HT1080 (cell line): Measurements from ENCODE around the gene RPS3. TPM values are rescaled to one million over a fixed set of nuclear protein-coding genes. Genes with fewer than 3 reads are reported as not detected.

ENCODE experiments used
- DNase-seq: peaks from one replicate; pipeline ENCODE4 v3.0.0-alpha.2; 2015; ENCODE audit warnings: low read depth
- total RNA-seq: library from RNA; depleted of rRNA; stranded (reverse); fragments of >200 nt; shearing (Covaris generic); gene quantifications from 2 replicates; pipeline ENCODE4 v1.2.3, GENCODE V29; 2014

The RPS3 gene
- total RNA-seq, 1 experiment from 2014 or later, result 2,311 TPM

DNA sequence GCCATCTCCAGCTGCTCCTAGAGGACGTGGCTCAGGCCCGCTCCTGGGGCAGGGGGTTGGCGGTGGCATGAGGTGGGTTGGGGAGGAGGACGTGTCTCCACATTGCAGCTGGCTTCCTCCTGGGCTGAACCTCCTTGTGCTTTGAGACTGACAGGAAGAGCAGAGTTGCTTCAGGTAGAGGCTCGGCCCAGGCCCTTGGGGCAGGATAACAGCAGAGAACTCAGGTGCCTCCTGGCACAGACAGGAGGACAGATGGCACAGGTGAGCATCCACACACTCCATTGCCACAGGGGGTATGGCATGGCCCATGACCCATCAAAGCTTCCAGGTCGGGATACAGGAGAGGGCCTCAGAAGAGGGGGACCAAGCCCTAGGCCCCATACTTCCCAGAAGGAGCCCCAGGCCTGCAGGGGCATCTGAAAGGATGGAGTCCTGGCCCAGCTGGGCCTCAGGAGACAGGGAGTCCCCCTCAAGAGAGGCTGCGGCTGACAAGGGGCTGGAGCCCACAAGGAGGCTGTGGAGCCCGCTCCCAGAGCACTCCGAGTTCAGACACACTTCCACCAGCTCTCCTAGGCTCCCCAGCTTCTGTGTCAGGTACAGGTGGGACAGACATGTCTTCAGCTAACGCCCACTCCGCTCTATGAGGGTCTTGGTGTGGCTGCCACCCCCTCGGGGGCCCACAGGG, 35.7 kb downstream of the RPS3 start:
- no peak for DNase-seq

DNA sequence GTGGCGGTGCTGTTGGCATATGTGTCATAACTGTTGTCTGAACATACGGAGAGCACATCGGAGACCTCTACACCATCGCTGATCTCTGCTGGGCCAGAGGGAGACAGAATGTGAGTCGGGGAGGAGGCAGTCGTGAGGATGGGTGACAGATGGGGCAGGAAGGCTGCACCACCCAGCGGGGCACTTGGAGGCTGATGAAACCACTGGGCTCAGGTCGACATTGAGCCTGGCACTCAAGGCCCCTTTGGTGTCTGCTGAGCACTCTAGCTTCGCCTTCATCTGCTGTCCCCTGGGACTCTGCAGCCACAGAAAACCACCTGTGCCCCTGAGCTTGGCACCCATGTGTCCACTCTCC, 36.2 kb downstream of the RPS3 start:
- no peak for DNase-seq

DNA sequence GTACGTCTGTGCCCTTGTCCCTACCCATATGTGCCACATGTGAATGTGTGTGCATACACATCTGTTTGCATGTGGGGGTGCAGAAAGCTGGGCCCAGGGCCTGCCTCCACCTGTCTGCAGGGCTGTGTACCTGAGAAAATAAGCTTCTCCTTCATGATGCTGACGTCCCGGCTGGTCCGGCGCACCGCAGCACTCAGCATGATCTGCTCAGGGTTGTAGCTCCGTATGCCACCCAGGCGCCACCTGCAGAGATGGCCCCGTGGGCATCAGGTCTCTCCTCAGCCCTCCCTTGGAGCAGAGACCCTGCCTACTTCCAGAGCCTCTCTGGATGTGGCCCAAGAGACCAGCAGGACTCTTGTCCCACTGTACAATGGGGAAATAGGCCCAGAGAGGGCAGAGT, 37.5 kb downstream of the RPS3 start:
- no peak for DNase-seq

DNA sequence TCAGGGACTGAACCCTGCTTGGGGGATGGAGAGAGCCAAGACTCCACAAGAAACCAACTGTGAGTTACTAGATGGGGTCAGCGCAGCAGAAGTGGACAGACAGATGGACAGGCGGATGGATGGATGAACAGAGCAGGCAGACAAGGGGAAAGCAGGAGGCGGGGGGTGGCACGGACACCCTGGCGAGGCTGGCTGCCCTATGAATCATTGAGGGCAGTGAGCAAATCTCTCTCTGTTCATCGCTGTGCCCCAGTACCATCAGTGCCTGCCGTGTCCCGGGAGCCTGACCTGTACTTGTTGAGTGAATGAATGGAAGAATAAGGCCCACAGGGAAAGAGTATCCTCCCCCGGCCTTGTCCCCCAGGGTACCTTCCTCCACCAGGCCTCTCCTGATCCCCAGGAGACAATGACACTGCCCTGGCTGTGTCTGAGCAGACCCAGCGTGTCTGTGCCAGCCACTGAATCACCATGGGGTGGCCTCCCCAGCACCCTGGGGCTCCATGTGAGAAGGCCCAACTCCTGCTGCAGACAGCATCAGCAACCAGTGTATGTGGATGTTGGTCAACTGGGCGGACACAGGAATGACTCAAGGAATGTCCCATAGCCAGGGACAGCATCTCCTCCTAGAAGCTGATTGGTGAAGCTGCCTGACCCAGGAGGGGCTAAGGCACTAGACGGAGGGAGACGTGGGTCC, 38.8 kb downstream of the RPS3 start:
- no peak for DNase-seq

DNA sequence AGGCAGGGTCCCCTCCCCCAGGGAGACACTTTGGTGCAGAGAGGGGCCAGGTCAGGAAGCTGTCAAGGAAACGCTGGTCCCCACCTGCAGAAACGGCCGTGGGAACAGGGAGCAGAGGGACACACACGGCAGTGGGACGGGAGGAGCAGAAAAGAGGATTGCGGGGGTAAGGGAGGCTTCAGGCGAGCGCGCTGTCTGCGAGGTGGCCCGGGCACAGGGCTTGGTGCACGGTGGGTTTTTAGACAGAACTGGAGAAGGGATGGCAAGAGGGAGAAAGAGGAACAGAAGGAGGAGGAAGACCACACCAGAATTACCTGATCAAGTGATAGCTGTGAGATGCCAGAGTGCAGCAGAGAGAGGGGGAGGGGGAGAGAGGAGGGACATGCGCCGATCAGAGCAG, 39.7 kb downstream of the RPS3 start:
- no peak for DNase-seq

DNA sequence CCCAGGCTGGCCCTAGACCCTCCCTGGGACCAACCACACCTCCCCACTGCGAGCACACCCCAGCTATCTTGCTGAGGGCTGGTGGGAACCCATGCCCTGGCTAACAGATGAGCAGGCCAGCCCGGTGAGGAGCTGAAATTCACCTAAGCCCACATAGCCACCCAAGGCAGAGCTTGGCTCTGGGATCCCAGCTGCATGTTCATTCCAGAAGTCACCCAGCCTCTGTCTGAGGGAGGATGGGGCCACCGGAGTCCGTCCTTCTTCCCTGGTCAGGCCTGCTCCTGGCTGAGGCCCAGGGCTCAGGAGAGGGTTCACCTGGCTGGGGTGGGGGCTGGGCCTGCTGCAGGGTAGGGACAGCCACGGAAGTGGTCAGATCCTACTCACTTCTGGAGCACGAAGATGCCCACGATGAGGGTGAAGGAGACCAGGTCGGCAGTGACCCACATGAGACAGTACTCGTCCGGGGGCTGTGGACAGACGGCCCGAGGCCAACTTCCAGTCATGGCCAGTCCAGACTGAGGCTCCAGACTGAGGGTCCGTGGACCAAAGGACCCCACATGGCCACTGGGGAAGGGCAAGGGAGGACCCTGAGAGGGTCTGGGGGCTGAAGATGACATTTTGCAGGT, 40.3 kb downstream of the RPS3 start:
- no peak for DNase-seq

DNA sequence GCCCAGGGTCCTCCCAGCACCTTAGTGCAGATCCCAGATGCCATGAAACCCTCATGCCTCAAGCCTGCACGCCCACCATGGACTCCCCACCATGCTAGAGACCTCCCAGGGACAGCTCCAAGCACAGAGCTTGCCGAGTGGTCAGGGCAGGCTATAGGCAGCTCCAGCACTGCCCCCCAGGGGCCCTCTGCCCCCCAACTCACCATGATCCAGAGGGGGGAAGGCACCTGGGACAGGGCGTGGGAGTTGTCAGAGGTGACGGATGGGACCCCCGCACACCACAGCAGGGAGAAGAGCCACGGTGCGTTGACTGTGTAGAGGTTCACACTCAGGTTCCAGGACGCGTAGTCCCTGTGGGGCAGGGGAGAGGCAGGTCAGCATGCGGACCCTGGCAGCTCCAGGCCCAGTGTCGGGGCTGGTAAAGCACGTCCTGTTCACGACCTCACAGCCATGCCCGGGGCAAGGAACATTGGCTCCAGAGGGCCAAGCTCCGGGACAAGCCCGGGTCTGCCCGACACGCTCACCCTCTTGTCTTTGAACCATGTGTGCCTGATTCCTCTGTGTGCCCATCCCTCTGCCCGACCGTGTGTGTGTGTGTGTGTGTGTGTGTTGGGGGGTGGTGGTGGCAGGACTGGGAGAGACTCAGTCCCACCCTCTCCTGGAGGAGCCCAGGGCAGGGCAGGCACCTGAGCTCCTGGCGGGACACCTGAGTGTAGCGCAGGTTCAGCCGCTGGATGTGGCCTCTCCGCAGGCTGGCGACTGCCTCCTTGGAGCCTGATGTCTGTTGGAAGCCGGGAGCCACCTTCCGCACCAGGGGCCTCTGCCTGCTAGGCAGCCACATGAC, 41.9 kb downstream of the RPS3 start:
- no peak for DNase-seq

DNA sequence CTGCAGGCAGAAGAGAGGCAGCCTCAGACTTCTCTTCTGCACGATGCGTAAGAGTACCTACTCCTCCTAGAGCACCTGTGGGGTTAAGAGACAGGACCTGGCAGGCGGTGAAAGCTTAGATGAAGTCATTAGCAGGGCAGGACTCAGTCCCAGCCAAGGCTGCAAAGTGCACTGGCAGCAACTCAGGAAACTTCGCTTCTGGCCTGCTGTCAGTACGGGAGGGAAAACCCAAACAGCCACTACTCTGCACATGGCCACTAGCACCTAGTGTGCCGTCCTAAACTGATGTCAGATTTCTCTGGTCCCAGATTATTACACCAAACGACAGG, 42.5 kb downstream of the RPS3 start:
- DNase-seq, result no peak

DNA sequence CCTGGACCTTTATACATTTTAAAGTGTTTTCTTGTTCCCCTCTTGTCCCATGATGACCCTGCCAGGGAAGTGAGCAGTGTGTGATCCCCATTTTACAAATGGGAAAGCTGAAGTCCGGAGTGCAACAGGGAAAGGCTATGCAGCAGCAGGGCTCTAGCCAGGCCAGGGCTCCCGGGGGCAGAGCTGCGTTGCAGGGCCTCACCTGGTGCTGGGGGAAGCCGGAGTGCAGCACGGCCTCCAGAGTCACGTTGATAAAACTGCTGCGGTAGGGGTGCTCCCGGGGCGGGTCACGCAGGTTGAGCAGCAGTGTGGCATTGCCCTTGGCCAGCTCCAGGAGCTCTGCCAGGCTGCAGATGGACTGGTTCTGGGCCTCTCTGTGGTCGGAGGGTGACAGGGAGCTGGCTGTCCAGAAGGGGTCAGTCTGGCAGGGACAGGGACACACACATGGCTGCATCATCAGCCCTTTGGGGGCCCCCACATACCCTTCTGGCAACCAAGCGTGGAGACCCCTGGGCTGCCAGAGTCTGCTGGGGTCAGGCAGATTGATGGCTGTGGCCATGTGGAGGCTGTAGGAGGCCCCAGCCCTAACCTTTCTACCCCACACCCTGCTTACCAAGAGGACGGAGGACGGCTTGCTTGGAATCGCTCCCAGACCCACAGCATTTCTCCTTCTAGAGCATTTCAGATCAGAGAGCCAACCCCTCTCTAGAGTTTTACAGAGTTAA, 43.0 kb downstream of the RPS3 start:
- no peak for DNase-seq

DNA sequence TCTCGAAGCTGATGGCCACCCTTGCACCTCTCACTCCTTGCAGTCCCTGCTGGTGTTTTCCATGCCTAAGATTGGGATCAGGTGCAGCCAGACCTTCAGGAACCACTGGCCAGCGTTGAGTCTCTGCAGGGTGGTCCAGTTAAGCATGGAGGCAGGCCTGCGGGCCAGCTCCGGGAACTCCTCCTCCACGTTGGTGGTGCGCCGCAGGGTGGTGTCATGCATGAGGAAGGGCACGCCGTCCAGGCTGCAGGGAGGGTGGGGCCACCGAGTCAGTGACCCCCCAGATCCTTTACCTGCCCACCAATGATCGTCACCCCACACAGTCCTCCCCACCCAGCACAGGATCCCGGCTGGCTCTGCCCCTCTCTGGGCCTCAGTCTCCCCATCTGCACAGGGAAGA, 43.7 kb downstream of the RPS3 start:
- DNase-seq, result no peak

DNA sequence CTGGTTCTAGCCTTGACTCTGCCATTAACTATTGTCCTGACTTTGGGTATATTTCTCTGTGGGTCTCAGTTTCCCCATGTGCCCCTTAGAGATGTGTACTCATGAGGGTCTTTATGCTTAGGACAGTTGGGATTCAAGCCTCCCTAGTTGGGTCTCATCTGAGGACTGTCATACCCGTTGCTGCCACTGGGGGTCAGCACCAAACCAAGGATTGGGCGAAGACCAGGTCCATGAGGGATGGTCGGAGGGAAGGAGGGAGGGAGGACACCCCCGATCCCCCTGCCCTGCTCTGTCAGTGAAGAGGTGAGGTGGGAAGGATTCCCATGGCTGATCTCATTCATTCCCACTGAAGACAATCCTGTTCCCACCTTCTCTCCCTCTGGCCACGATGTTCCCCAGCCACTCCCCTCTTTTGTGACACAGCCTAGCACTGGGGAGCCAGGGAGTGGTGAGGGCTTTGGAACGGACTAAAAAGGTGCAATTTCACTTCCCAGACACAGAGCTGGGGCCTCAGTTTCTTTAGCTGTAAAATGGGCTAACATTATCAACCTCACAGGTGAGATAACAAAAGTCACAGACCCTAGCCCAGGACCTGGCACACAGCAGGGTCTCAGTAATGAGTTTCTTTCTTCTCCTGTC, 46.1 kb downstream of the RPS3 start:
- peak; percentile 42 for DNase-seq

DNA sequence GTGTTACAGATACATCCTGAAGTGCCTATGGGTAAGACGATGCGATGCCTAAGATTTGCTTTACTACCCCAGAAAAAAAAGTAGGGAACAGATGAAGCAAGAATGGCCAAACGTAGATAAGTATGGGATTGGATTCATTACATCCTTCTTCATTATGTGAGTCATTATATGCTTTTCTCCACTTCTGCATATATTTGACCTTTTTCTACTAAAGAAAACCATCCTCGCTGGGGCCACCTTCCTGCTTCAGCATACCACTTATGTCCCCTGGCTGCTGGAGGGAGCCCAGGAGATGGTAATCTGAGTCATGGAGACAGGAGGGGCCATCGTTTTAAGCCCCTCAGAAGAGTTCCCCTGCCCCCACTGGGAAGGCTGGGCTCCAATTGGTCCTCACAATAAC, 48.1 kb downstream of the RPS3 start:
- no peak for DNase-seq

DNA sequence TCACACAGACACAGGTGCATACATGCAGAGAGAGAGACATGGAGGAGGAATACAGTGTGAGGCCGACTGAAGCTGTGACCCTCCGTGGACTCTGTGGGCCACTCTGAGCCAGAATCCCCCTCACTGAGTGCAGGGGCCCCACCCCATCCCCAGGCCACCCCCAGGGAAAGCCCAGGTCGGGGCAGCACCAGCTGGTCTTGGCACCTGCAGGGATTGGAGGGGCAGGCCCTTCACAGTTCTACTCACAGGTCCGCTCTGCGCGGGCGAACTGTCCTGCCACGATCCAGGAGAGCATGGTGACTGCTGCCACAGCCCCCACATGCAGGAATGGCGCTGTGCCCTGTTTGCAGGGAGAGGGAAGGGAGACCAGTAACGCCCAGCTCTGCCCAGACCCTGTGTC, 50.0 kb downstream of the RPS3 start:
- DNase-seq, result no peak

DNA sequence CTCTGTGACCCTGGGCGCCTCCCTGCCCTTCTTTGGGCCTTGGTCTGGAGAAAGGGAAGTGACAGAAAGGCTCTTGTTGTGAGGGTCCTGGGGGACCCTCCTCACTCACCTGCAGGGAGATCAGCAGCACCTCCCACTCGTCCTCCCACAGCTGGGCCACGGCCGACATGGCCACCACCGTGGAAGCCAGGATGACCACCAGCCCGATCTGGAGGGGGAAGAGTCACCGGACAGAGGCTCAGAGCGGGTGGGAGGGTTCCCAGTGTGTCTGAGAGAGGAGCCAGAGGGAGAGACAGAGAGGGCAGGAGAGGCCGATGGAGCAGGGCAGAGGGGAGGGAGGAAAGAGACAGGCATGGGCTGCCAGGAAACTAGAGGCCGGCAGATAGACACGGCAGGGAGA, 50.5 kb downstream of the RPS3 start:
- DNase-seq, result no peak

DNA sequence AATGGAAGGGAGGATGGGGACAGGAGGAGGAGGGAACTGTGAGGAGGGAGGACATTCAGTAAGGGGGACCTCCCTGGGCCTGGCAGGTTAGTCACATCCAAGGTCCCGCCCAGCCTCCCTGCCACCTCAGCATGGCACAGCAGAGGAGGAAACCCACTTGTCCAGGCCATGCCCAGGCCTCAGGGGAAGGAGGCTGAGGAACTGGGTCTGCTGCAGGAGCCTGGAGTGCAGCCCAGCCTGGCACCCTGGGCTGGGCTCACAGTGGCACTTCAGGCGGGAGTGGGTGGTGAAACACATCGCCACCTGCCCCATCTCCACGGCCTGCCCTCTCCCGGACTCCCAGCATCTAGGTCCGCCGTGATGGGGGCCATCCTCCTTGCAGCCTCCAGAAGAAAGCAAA, 50.9 kb downstream of the RPS3 start:
- no peak for DNase-seq

DNA sequence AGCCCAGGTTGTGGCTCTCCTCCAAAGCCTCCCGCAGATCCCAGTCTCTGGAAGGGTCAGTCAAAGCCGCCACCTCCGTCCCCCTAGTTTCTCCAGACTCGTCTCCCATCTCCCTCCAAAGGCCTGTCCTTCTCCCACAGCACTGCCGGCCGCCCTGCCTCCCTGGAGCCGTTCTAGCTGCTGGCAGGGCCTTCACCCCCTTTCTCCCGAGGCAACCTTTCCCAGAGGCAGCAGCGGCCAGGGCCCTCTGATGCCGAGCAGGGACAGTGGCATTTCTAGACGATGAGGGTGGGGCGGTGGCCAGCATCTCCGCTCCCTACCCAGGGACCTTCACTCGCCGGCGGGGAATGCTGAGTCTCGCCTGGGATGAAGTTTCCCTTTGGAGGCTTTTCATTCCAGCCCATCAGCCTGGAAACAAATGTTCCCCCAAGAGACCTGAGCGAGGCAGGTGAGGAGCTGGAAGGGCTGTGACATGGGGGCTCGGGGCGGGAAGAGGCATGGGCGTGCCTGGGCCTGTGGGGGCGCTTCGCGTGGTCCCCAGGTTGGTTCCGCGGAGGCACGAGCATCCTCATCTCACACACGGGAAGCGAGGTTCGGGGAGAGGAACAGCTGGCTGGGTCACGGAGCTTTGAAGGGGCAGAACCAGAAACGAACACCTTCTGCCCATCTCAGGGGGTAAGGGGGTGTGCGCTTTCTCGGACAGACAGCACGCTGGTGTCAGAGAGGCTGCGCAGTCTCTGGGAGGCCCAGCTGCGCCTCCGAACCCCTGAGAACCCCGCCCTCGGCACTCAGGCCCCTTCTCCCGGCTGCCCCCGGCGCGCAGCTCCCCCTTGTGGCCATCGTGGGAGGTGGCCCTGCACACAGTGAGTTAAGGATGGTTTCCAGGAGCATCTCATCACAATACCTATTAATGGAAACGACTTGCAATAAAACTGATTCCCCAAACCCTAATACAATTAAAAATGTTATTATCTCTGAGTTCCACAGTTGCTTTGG, 51.8 kb downstream of the RPS3 start:
- DNase-seq, result no peak

DNA sequence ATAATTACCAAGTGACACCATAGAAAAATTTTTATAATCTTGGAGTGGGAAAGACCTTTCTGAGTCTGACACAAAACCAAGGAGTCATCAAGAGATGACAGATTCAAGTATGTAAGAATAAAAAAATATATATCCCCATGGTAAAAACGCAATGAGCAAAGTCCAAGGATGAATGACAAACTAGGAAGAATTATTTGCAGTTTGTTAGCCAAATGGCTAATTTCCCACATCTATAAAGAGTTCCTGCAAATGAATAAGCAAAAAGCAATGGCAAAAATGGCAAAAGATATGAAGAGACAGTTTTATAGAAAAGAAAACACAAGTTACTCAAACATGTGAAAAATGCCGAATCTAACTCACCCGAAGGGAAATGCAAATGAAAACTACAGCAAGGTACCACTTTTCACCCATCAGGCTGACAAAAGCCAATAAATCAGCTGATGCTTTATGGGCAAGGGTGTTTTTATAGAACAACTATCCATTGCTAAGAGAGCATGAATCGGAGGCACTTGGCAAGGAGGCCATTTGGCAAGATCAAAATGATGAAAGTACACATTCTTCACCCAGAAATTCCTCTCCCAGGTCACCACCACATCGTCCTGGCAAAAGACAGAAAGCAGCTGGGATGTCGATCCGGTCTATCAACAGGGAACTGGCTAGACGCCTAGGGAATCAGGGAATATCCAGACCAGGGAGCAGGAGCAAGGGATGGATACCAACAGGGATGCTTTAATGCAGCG, 54.8 kb downstream of the RPS3 start:
- DNase-seq, result no peak

DNA sequence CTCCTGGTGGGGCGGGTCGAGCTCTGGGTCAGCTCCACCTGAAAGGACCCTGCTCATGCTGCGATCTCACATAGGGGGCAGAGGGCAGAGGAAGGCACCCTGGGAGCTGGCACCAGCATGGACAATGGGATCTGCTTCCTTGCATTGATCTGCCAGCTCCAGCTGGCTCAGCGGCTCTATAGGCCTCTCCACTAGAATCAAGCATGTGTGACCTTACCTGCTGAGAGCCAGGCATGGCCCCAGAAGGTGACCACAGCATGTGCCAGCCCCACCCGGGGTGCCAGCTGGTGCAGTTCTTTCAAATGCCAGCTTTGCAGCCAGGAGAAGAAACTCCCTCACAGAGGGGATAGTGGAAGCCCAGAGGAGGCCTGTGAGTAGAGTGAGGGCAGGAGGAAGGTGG, 55.7 kb downstream of the RPS3 start:
- DNase-seq, result no peak
